NCI-H146 treated with DMSO at 0.1 percent for 48 hours (cell line): ENCODE results near the gene ZBTB44.
"Not testable (repeated sequence)": the region's sequence is repeated elsewhere in the genome, so short reads cannot be mapped to it uniquely, and the experiment has no call there.

ENCODE experiments used
- DNase-seq: peaks from one replicate; lab custom pipeline; 2025; ENCODE audit not compliant: unreplicated experiment; lab: John Stamatoyannopoulos, UW

ZBTB44 gene

GRCh38 chr11:130313383-130314183 lies 1.1 kb downstream of the ZBTB44 start:
- DNase-seq: no peak

GRCh38 chr11:130312046-130312445 lies 2.7 kb downstream of the ZBTB44 start:
- no peak for DNase-seq

GRCh38 chr11:130310622-130311021 lies 4.1 kb downstream of the ZBTB44 start:
- no peak for DNase-seq

DNA sequence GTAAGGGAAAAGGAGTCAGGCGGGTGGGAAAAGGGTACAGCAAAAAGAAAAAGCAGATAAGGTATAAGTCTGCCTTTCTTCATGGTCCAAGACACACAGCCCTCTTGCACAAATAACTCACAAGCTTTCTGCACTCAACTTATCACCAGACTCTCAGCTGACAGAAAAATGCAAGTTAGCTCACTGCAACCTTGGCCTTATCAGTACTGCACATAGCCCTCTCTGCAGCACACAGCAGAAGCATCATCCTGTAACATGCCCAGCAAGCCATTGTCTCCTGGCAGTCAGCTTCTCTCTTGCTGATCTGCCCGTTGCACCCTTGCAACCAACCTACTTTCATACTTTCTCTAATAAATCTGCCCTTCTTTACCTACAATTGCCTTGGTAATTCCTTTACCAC lies 5.8 kb downstream of the ZBTB44 start:
- DNase-seq: no peak

GRCh38 chr11:130308059-130308458 lies 6.7 kb downstream of the ZBTB44 start:
- no peak for DNase-seq

- no peak for DNase-seq
Measured at GRCh38 chr11:130304651-130305050, 10.1 kb downstream of the ZBTB44 start.

GRCh38 chr11:130301002-130301401 lies 13.7 kb downstream of the ZBTB44 start:
- DNase-seq: no peak

DNA sequence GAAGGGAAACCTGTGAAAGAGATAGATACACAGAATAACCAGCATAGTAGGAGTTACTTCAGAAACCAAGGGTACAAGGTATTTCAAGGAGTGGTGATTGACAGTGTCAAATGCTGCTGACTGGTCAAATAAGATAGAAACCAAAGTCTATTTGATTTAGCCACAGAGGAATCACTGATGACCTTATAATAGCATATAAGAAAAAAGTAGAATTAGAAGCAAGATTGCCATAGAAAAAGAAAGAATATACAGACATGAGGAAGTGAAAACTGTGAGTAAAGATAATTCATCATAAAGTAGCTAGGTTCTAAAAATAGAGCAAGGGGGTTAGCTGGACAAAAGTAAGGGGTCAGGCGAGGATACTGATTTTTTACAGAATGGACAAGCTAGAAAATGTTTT lies 14.2 kb downstream of the ZBTB44 start:
- no peak for DNase-seq

DNA sequence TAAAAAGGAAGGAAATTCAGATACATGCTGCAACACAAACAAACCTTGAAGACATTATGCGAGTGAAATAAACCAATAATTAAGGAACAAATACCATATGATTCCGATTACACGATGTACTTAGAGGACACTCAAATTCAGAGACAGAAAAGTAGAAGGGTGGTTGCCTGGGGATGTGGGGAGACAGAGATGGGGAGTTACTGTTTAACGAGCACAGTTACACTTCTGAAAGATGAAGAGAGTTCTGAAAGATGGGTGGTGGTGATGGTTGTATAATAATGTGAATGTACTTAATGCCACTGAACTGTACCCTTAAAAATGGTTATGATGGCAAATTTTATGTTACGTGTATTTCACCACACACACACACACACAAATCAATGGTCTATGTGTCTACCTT lies 14.7 kb downstream of the ZBTB44 start:
- no peak for DNase-seq

DNA sequence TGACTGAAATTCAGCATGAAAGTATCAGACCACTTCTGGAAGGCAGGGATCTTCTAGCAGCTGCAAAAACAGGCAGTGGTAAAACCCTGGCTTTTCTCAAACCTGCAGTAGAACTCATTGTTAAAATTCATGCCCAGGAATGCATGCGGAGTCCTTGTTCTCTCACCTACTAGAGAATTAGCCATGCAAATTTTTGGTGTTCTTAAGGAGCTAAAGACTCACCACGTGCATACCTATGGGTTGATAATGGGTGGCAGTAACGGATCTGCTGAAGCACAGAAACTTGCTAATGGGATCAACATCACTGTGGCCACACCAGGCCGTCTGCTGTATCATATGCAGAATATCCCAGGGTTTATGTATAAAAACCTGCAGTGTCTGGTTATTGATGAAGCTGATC lies 19.1 kb downstream of the ZBTB44 start:
- no peak for DNase-seq

DNA sequence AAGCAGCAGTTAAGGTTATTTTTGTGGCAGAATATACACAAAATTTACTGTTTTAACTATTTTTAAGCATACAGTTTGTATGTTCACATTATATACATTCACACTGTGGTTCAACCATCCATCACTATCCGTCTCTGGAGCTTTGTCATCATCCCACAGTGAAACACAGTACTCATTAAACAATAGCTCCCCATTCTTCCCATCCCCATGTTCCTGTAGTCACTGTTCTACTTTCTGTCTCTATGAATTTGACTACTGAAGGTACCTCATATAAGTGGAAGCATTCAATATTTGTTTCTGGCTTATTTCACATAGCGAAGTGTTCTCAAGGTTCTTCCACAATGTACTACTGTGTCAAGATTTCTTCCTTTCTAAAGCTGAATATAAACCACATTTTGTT lies 32.6 kb downstream of the ZBTB44 start:
- no peak for DNase-seq

DNA sequence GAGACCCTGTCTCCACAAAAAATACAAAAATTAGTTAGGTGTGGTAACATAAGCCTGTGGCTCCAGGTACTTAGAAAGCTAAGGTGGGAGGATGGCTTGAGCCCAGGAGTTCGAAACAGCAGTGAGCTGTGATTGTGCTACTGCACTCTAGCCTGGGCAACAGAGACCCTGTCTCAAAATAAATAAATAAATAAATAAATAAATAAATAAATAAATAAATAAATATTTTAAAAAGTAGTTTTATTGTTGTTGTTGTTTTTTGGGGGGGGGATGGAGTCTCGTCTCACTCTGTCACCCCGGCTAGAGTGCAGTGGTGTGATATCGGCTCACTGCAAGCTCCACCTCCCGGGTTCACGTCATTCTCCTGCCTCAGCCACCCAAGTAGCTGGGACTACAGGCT lies 33.4 kb downstream of the ZBTB44 start:
- not testable (repeated sequence) for DNase-seq

DNA sequence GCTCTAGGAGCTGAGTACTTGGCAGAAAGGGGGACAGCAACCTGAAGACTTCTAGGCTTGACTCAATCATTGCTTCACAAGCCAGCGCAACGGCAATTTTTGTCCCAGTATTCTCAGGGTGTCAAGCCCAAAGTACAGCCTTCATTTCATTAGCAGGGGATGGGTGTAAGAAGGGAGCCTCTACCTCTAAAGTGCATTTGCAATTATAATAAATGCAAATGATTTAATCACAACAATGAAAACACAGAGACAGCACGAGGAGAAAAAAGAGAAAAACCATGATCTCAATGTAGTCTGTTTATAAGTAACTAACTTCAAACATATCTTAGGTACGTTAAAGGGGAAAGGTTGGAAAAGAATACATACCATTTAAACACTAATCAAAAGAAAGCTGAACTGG lies 34.7 kb downstream of the ZBTB44 start:
- no peak for DNase-seq

GRCh38 chr11:130278745-130279144 lies 36.0 kb downstream of the ZBTB44 start:
- no peak for DNase-seq

DNA sequence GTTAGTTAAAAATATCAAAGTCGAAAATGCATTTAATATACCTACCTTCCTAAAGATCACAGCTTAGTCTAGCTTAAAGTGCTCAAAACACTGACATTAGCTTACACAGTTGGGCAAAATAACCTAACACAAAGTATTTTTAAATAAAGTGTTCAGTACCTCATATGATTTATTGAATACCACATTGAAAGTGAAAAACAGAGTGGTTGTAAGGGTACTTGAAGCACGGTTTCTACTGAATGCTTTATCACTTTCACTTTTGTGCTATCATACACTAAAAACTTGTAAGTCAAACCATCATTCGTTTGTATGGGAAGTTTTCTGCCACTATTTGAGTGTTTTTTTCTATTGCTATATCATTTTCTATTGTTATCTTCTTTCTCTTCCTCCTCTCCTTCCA lies 36.6 kb downstream of the ZBTB44 start:
- no peak for DNase-seq

DNA sequence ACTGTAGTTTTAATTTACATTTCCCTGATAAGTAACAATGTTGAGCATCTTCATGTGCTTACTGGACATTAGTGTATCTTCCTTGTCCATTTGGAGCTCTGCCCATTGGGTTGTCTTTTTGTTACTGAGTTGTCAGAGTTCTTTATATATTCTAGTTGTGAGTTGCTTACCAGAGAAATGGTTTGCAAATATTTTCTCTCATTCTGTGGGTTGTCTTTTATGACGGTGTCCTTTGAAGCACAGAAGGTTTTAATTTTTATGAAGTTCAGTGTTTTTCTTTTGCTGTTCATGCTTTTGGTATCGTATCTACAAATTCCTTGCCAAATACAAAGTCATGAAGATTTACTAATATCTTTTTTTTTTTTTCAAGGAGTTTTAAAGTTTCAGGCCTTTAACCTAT lies 42.4 kb downstream of the ZBTB44 start:
- DNase-seq: no peak

GRCh38 chr11:130269326-130269943 lies 45.3 kb downstream of the ZBTB44 start:
- no peak for DNase-seq

- no peak for DNase-seq
Measured at GRCh38 chr11:130263351-130263750, 51.4 kb downstream of the ZBTB44 start.

- DNase-seq: no peak
Measured at GRCh38 chr11:130262424-130262823, 52.3 kb downstream of the ZBTB44 start.

- DNase-seq: peak; percentile 39
Measured at GRCh38 chr11:130261571-130261970, 53.1 kb downstream of the ZBTB44 start.

GRCh38 chr11:130260742-130261141 lies 54.0 kb downstream of the ZBTB44 start:
- DNase-seq: no peak

DNA sequence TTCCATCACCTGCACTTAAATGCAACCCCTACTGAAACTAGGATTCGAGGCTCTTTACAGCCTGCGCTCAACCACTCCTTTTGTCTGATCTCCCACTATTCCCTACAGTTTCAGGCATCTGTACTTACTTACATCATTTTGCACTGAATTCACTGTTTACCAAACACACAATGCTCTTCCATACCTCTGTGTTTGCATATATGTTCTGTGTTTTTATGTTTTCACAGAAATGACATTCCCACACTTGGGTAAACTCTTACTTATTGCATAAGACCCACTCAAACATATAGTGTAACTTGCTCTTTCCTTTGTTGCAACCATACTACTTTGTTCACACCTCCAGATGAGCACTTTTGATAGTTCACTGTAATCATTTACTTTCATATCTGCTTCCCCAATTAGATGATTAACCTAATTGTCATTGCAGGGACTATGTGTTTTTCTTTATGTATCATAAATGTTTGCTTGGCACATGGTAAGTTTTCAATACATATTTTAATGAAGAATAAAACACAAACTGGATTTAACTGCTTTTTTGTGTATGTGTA lies 54.6 kb downstream of the ZBTB44 start:
- DNase-seq: no peak
